ENCODE data around the gene PCDHB7.
"Not testable (repeated sequence)": the region's sequence is repeated elsewhere in the genome, so short reads cannot be mapped to it uniquely, and the experiment has no call there.

Gene PCDHB7

GRCh38 chr5:141172381-141173204, at the start of gene PCDHB7:
TSS of gene PCDHB7 (plus strand) at chr5:141172644. CDS start at chr5:141172836, 192 bp downstream.
- no peak for DNase-seq

- DNase-seq = not testable (repeated sequence)
Measured at GRCh38 chr5:141123396-141124135, 48.9 kb upstream of the PCDHB7 start.

GRCh38 chr5:141127305-141127704, 45.1 kb upstream of the PCDHB7 start:
- DNase-seq = no peak

GRCh38 chr5:141135030-141135717, 37.3 kb upstream of the PCDHB7 start, which contains the start of gene PCDHB5:
TSS of gene PCDHB5 (plus strand) at chr5:141135206. CDS start at chr5:141135435, 229 bp downstream.
- no peak for DNase-seq

- DNase-seq = no peak
Measured at GRCh38 chr5:141135718-141136266, 36.7 kb upstream of the PCDHB7 start.

GRCh38 chr5:141137346-141137745, 35.1 kb upstream of the PCDHB7 start:
- not testable (repeated sequence) for DNase-seq

- no peak for DNase-seq
Measured at GRCh38 chr5:141149812-141150211, 22.6 kb upstream of the PCDHB7 start, which contains the start of gene PCDHB6. TSS of gene PCDHB6 (plus strand) at chr5:141150057. CDS start at chr5:141150258, 201 bp downstream.

GRCh38 chr5:141150224-141150992, 22.0 kb upstream of the PCDHB7 start:
- no peak for DNase-seq

GRCh38 chr5:141150993-141151325, 21.5 kb upstream of the PCDHB7 start:
- no peak for DNase-seq

GRCh38 chr5:141151632-141152031, 20.8 kb upstream of the PCDHB7 start:
- not testable (repeated sequence) for DNase-seq

- DNase-seq = not testable (repeated sequence)
Measured at GRCh38 chr5:141152096-141152495, 20.3 kb upstream of the PCDHB7 start.

- DNase-seq = no peak
Measured at GRCh38 chr5:141155540-141156374, 16.7 kb upstream of the PCDHB7 start.

GRCh38 chr5:141157356-141157755, 15.1 kb upstream of the PCDHB7 start:
- DNase-seq = not testable (repeated sequence)

GRCh38 chr5:141157901-141158300, 14.5 kb upstream of the PCDHB7 start:
- DNase-seq = not testable (repeated sequence)

GRCh38 chr5:141174291-141175104, 2.1 kb downstream of the PCDHB7 start:
- not testable (repeated sequence) for DNase-seq

GRCh38 chr5:141175933-141176332, 3.5 kb downstream of the PCDHB7 start:
- DNase-seq = no peak

- not testable (repeated sequence) for DNase-seq
Measured at GRCh38 chr5:141177577-141178191, 5.2 kb downstream of the PCDHB7 start, which contains the start of gene PCDHB8. TSS of gene PCDHB8 (plus strand) at chr5:141177790. CDS start at chr5:141178035, 245 bp downstream.

GRCh38 chr5:141179371-141179770, 6.9 kb downstream of the PCDHB7 start:
- not testable (repeated sequence) for DNase-seq

- not testable (repeated sequence) for DNase-seq
Measured at GRCh38 chr5:141179876-141180275, 7.4 kb downstream of the PCDHB7 start.

- DNase-seq = no peak
Measured at GRCh38 chr5:141180313-141180712, 7.9 kb downstream of the PCDHB7 start.

All from KG1 (cell line).